Bronchial epithelial cell (primary cell): ENCODE data around the gene NCLN. TPM values are rescaled to one million over a fixed set of nuclear protein-coding genes. Genes with fewer than 3 reads are reported as not detected.

Source experiments
- DNase-seq: peaks from one replicate; pipeline ENCODE4 v3.0.0-alpha.2; 2010; ENCODE audit warnings: low read depth
- FAIRE-seq: peaks from 2 replicates; lab custom pipeline; 2011; peaks lifted over from hg19 to GRCh38; lab: Jason Lieb, UNC
- H3K27me3 ChIP-seq: 2 replicates; pipeline ENCODE4 v1.5.1; 2011; ENCODE audit warnings: low read length; ENCODE audit not compliant: control insufficient read depth, insufficient read depth
- H3K36me3 ChIP-seq: 2 replicates; pipeline ENCODE4 v1.5.1; 2011; ENCODE audit warnings: low read length; ENCODE audit not compliant: control insufficient read depth, insufficient read depth
- H3K4me3 ChIP-seq: 2 replicates; pipeline ENCODE4 v1.5.1; 2011; ENCODE audit warnings: mild to moderate bottlenecking, low read depth, low read length, control low read depth
- CTCF ChIP-seq: IDR thresholded peaks from 2 replicates; pipeline ENCODE4 v1.5.1; 2011; ENCODE audit warnings: mild to moderate bottlenecking, moderate library complexity, low read length, control low read depth, inconsistent platforms; ENCODE audit not compliant: insufficient read depth, severe bottlenecking
- total RNA-seq: library from RNA; depleted of rRNA; stranded (reverse); fragments of >200 nt; gene quantifications from 2 replicates; pipeline ENCODE4 v1.2.1, GENCODE V29; 2014

The NCLN gene
- total RNA-seq, 1 donor from 2014 or later: 41.6 TPM

DNA sequence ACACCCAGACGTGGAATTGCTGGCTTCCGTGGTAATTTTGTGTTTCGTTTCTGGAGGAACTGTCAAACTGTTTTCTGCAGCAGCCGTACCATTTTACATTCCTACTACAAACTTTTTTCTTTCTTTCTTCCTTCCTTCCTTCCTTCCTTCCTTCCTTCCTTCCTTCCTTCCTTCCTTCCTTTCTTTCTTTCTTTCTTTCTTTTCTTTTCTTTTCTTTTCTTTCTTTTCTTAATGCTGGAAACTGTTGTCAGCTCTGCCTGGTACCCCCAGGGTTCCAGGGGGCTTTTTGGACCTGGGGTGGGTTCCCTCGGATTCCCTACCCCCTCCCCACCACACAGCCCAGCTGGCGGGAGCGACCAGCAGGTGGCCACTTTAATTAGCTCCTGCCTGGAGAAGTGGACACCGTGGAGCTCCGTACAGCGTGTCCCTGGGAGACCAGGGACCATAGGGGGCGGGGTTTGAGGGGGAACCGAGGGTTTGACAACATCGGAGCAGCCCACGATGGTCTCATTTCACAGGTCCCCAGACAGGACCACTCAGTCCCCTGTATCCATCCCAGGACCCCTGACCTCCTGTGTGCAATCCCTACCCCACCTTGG is 63.1 kb downstream of the NCLN start:
- H3K27me3 ChIP-seq: no peaks in the 10 kb centered on the region
- no peak for TF ChIP-seq CTCF
- FAIRE-seq: no peak
- H3K36me3 ChIP-seq: no peaks in the 10 kb centered on the region
- DNase-seq: no peak
- H3K4me3 ChIP-seq: no peak overlapping the region

DNA sequence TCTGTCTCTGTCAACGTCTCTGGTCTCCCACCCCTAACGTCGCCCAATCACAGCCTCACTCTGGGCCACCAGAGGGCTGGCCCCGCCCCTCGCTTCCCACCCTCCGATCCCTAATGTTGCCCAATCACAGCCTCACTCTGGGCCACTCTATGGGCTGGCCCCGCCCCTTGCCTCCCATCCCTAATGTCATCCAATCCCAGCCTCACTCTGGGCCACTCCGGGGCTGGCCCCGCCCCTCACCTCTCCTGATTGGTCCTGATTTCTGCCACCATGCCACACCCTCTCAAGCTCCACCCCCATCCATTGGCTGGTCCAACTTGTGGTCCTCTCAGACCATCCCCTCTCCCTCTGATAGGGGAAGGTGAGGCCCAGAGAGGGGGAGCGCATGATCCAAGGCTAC is 63.7 kb downstream of the NCLN start:
- Histone ChIP-seq H3K36me3 (no peaks in the 10 kb centered on the region), H3K4me3 (no peak overlapping the region), H3K27me3 (no peaks in the 10 kb centered on the region)
- no peak for TF ChIP-seq CTCF
- no peak for FAIRE-seq
- no peak for DNase-seq

- DNase-seq (no peak), FAIRE-seq (peak; percentile 91)
- TF ChIP-seq CTCF: peak; percentile 64
- H3K27me3 ChIP-seq: no peaks in the 10 kb centered on the region
- no peak overlapping the region for H3K4me3 ChIP-seq
- H3K36me3 ChIP-seq: no peaks in the 10 kb centered on the region
Observed at GRCh38 chr19:3250675-3251074, 64.9 kb downstream of the NCLN start.

- Histone ChIP-seq H3K4me3 (no peak overlapping the region), H3K27me3 (no peaks in the 10 kb centered on the region), H3K36me3 (no peaks in the 10 kb centered on the region)
- DNase-seq (no peak), FAIRE-seq (no peak)
- no peak for TF ChIP-seq CTCF
Observed at GRCh38 chr19:3251229-3251628, 65.5 kb downstream of the NCLN start.

DNA sequence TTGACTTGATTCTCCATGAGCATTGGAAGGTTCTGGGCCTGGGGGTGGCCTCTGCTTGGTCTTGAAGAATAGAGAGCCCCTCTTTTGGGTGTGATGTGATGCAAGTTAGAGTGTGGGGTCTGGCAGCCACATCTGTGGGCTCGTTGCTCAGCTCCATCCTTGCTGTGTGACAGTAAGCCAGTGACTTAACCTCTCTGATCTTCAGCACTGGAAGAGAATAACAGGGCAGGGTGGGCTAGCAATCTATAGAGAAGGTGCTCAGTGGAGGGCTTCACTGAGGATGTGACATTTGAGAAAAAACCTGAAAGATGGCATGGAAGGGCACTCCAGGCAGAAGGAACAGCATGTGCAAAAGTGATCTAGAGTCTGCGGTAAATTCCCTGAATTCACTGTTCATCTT is 66.9 kb downstream of the NCLN start:
- FAIRE-seq (peak; percentile 64), DNase-seq (no peak)

More for the DNA sequence above, 66.9 kb downstream of the NCLN start:
- H3K36me3 ChIP-seq: no peaks in the 10 kb centered on the region
- H3K4me3 ChIP-seq: no peak overlapping the region
- H3K27me3 ChIP-seq: no peaks in the 10 kb centered on the region
- no peak for TF ChIP-seq CTCF
